H1 (cell line): Measurements from ENCODE around the gene TBC1D9B. TPM values are rescaled to one million over a fixed set of nuclear protein-coding genes. Genes with fewer than 3 reads are reported as not detected.
"Not testable (repeated sequence)": the region's sequence is repeated elsewhere in the genome, so short reads cannot be mapped to it uniquely, and the experiment has no call there.

Experiments
- CTCF ChIA-PET: fragments of 300-600 bp; sonication (Branson Sonifier 250); formaldehyde crosslinking; loops from one replicate; lab custom pipeline; 2021; ENCODE audit not compliant: partially characterized antibody; lab: Charles Lee
- POLR2A ChIA-PET: fragments of 300-600 bp; sonication (Branson Sonifier 250); formaldehyde crosslinking; loops from one replicate; lab custom pipeline; 2021; ENCODE audit warnings: inconsistent platforms; ENCODE audit not compliant: partially characterized antibody; lab: Charles Lee
- DNase-seq, 2 experiments: peaks; one replicate each; pipeline versions ENCODE4 v3.0.0 to v3.0.0-alpha.2; 2010 to 2022; ENCODE audit warnings: low spot score in 2 of 2, low read depth in 1 of 2, mixed read lengths in 1 of 2
- FAIRE-seq: peaks from 2 replicates; lab custom pipeline; 2011; peaks lifted over from hg19 to GRCh38; lab: Jason Lieb, UNC
- H2AFZ ChIP-seq: 2 replicates; pipeline ENCODE4 v1.8.1; 2012; ENCODE audit warnings: low read length, inconsistent platforms
- H2AK5ac ChIP-seq: 2 replicates; pipeline ENCODE4 v1.6.1; 2013; ENCODE audit warnings: low read depth, low read length
- H2BK120ac ChIP-seq: replicated peaks from 2 replicates; pipeline ENCODE3; 2013; ENCODE audit warnings: low read depth, low read length, inconsistent platforms
- H2BK12ac ChIP-seq: 2 replicates; pipeline ENCODE4 v1.6.1; 2013; ENCODE audit warnings: low read depth, low read length
- H2BK15ac ChIP-seq: 2 replicates; pipeline ENCODE4 v1.6.1; 2013; ENCODE audit warnings: low read length
- H2BK20ac ChIP-seq: 2 replicates; pipeline ENCODE4 v1.6.1; 2013; ENCODE audit warnings: low read length
- H2BK5ac ChIP-seq: 2 replicates; pipeline ENCODE4 v1.6.1; 2013; ENCODE audit warnings: low read depth, low read length
- H3K14ac ChIP-seq: 2 replicates; pipeline ENCODE4 v1.6.1; 2013; ENCODE audit warnings: inconsistent platforms; ENCODE audit not compliant: insufficient read length
- H3K18ac ChIP-seq: 2 replicates; pipeline ENCODE4 v1.6.1; 2013; ENCODE audit warnings: low read length; ENCODE audit errors: extremely low read depth
- H3K23ac ChIP-seq: 2 replicates; pipeline ENCODE4 v1.6.1; 2013; ENCODE audit warnings: inconsistent platforms; ENCODE audit not compliant: insufficient read length
- H3K23me2 ChIP-seq: 2 replicates; pipeline ENCODE4 v1.6.1; 2013; ENCODE audit warnings: low read depth, low read length
- H3K27ac ChIP-seq: 2 replicates; pipeline ENCODE4 v1.6.1; 2011; ENCODE audit warnings: low read depth, low read length, inconsistent platforms
- H3K27me3 ChIP-seq, 4 experiments: replicated peaks in 1 of 4; 1 replicate in 1 of 4; 2 replicates in 3 of 4; pipeline versions ENCODE4 v1.6.1 to v1.8.1; 2011 to 2013; ENCODE audit warnings: low read length in 3 of 4, mild to moderate bottlenecking in 3 of 4, inconsistent platforms in 2 of 4, mixed read lengths in 2 of 4, moderate library complexity in 1 of 4; ENCODE audit not compliant: control insufficient read depth in 3 of 4, insufficient read depth in 3 of 4; ENCODE audit errors: extremely low read depth in 1 of 4
- H3K36me3 ChIP-seq, 4 experiments: 2 replicates each; pipeline versions ENCODE4 v1.6.1 to v1.8.1; 2011 to 2013; ENCODE audit warnings: mild to moderate bottlenecking in 4 of 4, low read length in 3 of 4, moderate library complexity in 2 of 4, control low read depth in 1 of 4, inconsistent platforms in 1 of 4; ENCODE audit not compliant: insufficient read depth in 4 of 4, control insufficient read depth in 2 of 4
- H3K4ac ChIP-seq: replicated peaks from 2 replicates; pipeline ENCODE3; 2013; ENCODE audit warnings: low read length, low read depth, mixed read lengths, inconsistent platforms; ENCODE audit not compliant: insufficient read length
- H3K4me1 ChIP-seq, 4 experiments: replicated peaks in 1 of 4; 1 replicate in 1 of 4; 2 replicates in 3 of 4; pipeline versions ENCODE4 v1.6.1 to v1.8.1; 2011 to 2013; ENCODE audit warnings: low read length in 3 of 4, inconsistent platforms in 2 of 4, mixed read lengths in 1 of 4; ENCODE audit not compliant: insufficient read depth in 4 of 4, control insufficient read depth in 3 of 4
- H3K4me2 ChIP-seq, 2 experiments: 2 replicates each; pipeline versions ENCODE4 v1.6.1 to v1.8.1; 2011 to 2013; ENCODE audit warnings: low read depth in 2 of 2, low read length in 2 of 2, control low read depth in 1 of 2, inconsistent platforms in 1 of 2, mild to moderate bottlenecking in 1 of 2; ENCODE audit not compliant: insufficient read depth in 1 of 2
- H3K4me3 ChIP-seq, 4 experiments: fragments of 200-600, 300-600 bp in 1 of 4; sonication (generic), shearing (Covaris generic), sonication (Bioruptor Twin) in 1 of 4; 2 replicates each; pipeline versions ENCODE4 v1.5.1 to v1.8.1; 2011 to 2016; ENCODE audit warnings: low read length in 4 of 4, low read depth in 3 of 4, control low read depth in 2 of 4, inconsistent platforms in 2 of 4, mild to moderate bottlenecking in 2 of 4, mixed read lengths in 1 of 4, moderate library complexity in 1 of 4; ENCODE audit not compliant: insufficient read depth in 2 of 4; ENCODE audit errors: extremely low read depth in 1 of 4
- H3K56ac ChIP-seq: replicated peaks from 2 replicates; pipeline ENCODE3; 2013; ENCODE audit warnings: low read depth, mild to moderate bottlenecking, mixed read lengths, low read length, inconsistent platforms; ENCODE audit not compliant: insufficient read length
- H3K79me1 ChIP-seq: 2 replicates; pipeline ENCODE4 v1.6.1; 2013; ENCODE audit warnings: low read depth, low read length, control low read depth
- H3K79me2 ChIP-seq, 2 experiments: 2 replicates each; pipeline versions ENCODE4 v1.6.1 to v1.8.1; 2012 to 2013; ENCODE audit warnings: low read length in 2 of 2, mild to moderate bottlenecking in 2 of 2, inconsistent platforms in 1 of 2; ENCODE audit not compliant: insufficient read depth in 2 of 2, control insufficient read depth in 1 of 2
- H3K9ac ChIP-seq, 4 experiments: replicated peaks in 1 of 4; 1 replicate in 1 of 4; 2 replicates in 3 of 4; pipeline versions ENCODE4 v1.6.1 to v1.8.1; 2011 to 2013; ENCODE audit warnings: low read depth in 3 of 4, low read length in 3 of 4, control low read depth in 2 of 4, mild to moderate bottlenecking in 2 of 4, moderate library complexity in 2 of 4, inconsistent platforms in 1 of 4; ENCODE audit errors: extremely low read depth in 1 of 4
- H3K9me3 ChIP-seq, 2 experiments: 2 replicates each; pipeline versions ENCODE4 v1.6.1 to v1.8.1; 2012 to 2013; ENCODE audit warnings: mild to moderate bottlenecking in 2 of 2, moderate library complexity in 2 of 2, control low read depth in 1 of 2, inconsistent platforms in 1 of 2, low read depth in 1 of 2, low read length in 1 of 2, mixed read lengths in 1 of 2; ENCODE audit not compliant: insufficient read depth in 2 of 2
- H4K20me1 ChIP-seq, 2 experiments: replicated peaks in 1 of 2; 2 replicates each; pipeline versions ENCODE3 to v1.8.1; 2011 to 2013; ENCODE audit warnings: inconsistent platforms in 2 of 2, low read length in 2 of 2, mild to moderate bottlenecking in 1 of 2; ENCODE audit not compliant: insufficient read depth in 2 of 2, control insufficient read depth in 1 of 2
- H4K5ac ChIP-seq: 2 replicates; pipeline ENCODE4 v1.6.1; 2013; ENCODE audit warnings: low read length, low read depth, mixed read lengths, inconsistent platforms; ENCODE audit not compliant: insufficient read length
- H4K8ac ChIP-seq: 2 replicates; pipeline ENCODE4 v1.8.0; 2013; ENCODE audit warnings: mild to moderate bottlenecking, moderate library complexity, low read length, inconsistent platforms; ENCODE audit not compliant: insufficient read depth; ENCODE audit errors: extremely low read depth
- H4K91ac ChIP-seq: replicated peaks from 2 replicates; pipeline ENCODE3; 2013; ENCODE audit warnings: low read length, mixed read lengths, inconsistent platforms; ENCODE audit not compliant: insufficient read length
- WGBS, 2 experiments: shearing (Covaris generic) in 1 of 2; methylation state at CpG; one replicate each; pipeline versions ENCODE4 v1.1.6 to v1.1.7; 2013 to 2015; ENCODE audit warnings: low lambda C conversion rate in 2 of 2, mixed read lengths in 2 of 2, inconsistent platforms in 1 of 2, low coverage in 1 of 2, missing lambda C conversion rate in 1 of 2; ENCODE audit not compliant: insufficient replicate concordance in 2 of 2, insufficient coverage in 1 of 2, insufficient read length in 1 of 2; ENCODE audit errors: extremely low coverage in 1 of 2, missing lambda C conversion rate in 1 of 2; 5-methylcytosine and 5-hydroxymethylcytosine counted together
- polyA plus RNA-seq, 7 experiments: library from polyadenylated mRNA; depleted of rRNA in 3 of 7; stranded (reverse) in 5 of 7; unstranded in 2 of 7; fragments of >200 nt in 5 of 7; fragments of 200-250 nt in 2 of 7; gene quantifications; 1 replicate in 5 of 7; 2 replicates in 1 of 7; 4 replicates in 1 of 7; pipeline versions ENCODE4 v1.2.1 to v1.2.3, GENCODE V29; 2011 to 2013; ENCODE audit warnings: missing spikeins in 2 of 7, mixed read lengths in 2 of 7
- total RNA-seq: library from RNA; stranded (reverse); fragmentation: NEBNext Ultra II Directional; extraction: Animal tissue kit (Norgen Biotek cat#: 25700); gene quantifications from 2 replicates; pipeline ENCODE4 v1.2.1, GENCODE V29; 2021

TBC1D9B gene
- total and polyA plus RNA-seq, 2 of the 8 experiments (the other 6 are each of a cell fraction or from before 2014, with no cell fraction given) = 33.6 to 57.1 TPM

DNA sequence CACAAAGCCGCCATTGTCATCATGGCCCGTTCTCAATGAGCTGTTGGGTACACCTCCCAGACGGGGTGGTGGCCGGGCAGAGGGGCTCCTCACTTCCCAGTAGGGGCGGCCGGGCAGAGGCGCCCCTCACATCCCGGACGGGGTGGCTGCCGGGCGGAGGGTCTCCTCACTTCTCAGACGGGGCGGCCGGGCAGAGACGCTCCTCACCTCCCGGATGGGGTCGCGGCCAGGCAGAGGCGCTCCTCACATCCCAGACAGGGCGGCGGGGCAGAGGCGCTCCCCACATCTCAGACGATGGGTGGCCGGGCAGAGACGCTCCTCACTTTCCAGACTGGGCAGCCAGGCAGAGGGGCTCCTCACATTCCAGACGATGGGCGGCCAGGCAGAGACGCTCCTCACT is 72.8 kb downstream of the TBC1D9B start:
- H3K27ac ChIP-seq, H4K91ac ChIP-seq, H3K18ac ChIP-seq, DNase-seq, H2BK12ac ChIP-seq, H2AFZ ChIP-seq, H3K79me1 ChIP-seq, H3K23me2 ChIP-seq, H2BK120ac ChIP-seq, CTCF ChIA-PET, H3K23ac ChIP-seq, H4K5ac ChIP-seq, H2BK15ac ChIP-seq, H3K14ac ChIP-seq, H2AK5ac ChIP-seq, H3K9me3 ChIP-seq, H3K4me2 ChIP-seq, H3K4me3 ChIP-seq, H3K56ac ChIP-seq, H3K4me1 ChIP-seq, H2BK5ac ChIP-seq, FAIRE-seq, H3K4ac ChIP-seq, H3K9ac ChIP-seq, H3K79me2 ChIP-seq, H3K27me3 ChIP-seq, H2BK20ac ChIP-seq, H4K8ac ChIP-seq: not testable (repeated sequence)
- POLR2A ChIA-PET = interaction anchor here (1.1 kb wide), 1 partner anchor 15 kb away, joined by 3 read pairs; the partner anchor contains the start of gene SQSTM1
- WGBS, 2 experiments = 96% methylated on average over 15 of the region's 28 CpGs; no CpG with 5 or more reads in 1 of the 2 experiments
- peaks cover 8 to 10% of the 10 kb centered on the region in 2 experiments for H4K20me1 ChIP-seq
- peaks cover 31 to 76% (median 58%) of the 10 kb centered on the region in 4 experiments for H3K36me3 ChIP-seq
